Hepatocyte (in vitro differentiated cells): ENCODE measurements around the gene MARCHF3. TPM values are rescaled to one million over a fixed set of nuclear protein-coding genes. Genes with fewer than 3 reads are reported as not detected.

Experiments
- DNase-seq: peaks from one replicate; pipeline ENCODE4 v3.0.0-alpha.2; 2016; ENCODE audit warnings: low spot score
- H2AFZ ChIP-seq: fragments of 200-600 bp; sonication (generic); 2 replicates; pipeline ENCODE4 v1.6.0; 2016; ENCODE audit warnings: antibody characterized with exemption, mild to moderate bottlenecking
- H3K27ac ChIP-seq: fragments of 200-600 bp; sonication (generic); 2 replicates; pipeline ENCODE4 v1.5.1; 2016; ENCODE audit warnings: mild to moderate bottlenecking
- H3K27me3 ChIP-seq: fragments of 200-600 bp; sonication (generic); 2 replicates; pipeline ENCODE4 v1.6.1; 2016
- H3K36me3 ChIP-seq: fragments of 200-600 bp; sonication (generic); replicated peaks from 2 replicates; pipeline ENCODE4 v1.5.1; 2016; ENCODE audit warnings: low read depth; ENCODE audit not compliant: insufficient read depth
- H3K4me1 ChIP-seq: fragments of 200-600 bp; sonication (generic); 2 replicates; pipeline ENCODE4 v1.5.1; 2016; ENCODE audit warnings: mild to moderate bottlenecking, moderate library complexity; ENCODE audit not compliant: insufficient read depth
- H3K4me2 ChIP-seq: fragments of 200-600 bp; sonication (generic); 2 replicates; pipeline ENCODE4 v1.6.0; 2016
- H3K4me3 ChIP-seq: fragments of 200-600 bp; sonication (generic); 2 replicates; pipeline ENCODE4 v1.5.1; 2016; ENCODE audit warnings: mild to moderate bottlenecking
- H3K79me2 ChIP-seq: fragments of 200-600 bp; sonication (generic); 2 replicates; pipeline ENCODE4 v1.6.0; 2017; ENCODE audit warnings: mild to moderate bottlenecking
- H3K9me2 ChIP-seq: fragments of 200-600 bp; sonication (generic); replicated peaks from 2 replicates; pipeline ENCODE4 v1.6.0; 2017; ENCODE audit warnings: mild to moderate bottlenecking; ENCODE audit not compliant: insufficient read depth
- H3K9me3 ChIP-seq: fragments of 200-600 bp; sonication (generic); 2 replicates; pipeline ENCODE4 v1.5.1; 2016; ENCODE audit warnings: low read depth, mild to moderate bottlenecking
- H4K20me1 ChIP-seq: fragments of 200-600 bp; sonication (generic); 2 replicates; pipeline ENCODE4 v1.6.0; 2016; ENCODE audit warnings: mild to moderate bottlenecking; ENCODE audit not compliant: insufficient read depth, poor library complexity, severe bottlenecking
- CTCF ChIP-seq: fragments of 200-600 bp; sonication (generic); IDR thresholded peaks from 2 replicates; pipeline ENCODE4 v1.5.1; 2016; ENCODE audit warnings: antibody characterized with exemption, mild to moderate bottlenecking; ENCODE audit not compliant: poor library complexity
- EZH2 ChIP-seq: fragments of 200-600 bp; sonication (generic); IDR thresholded peaks from 2 replicates; pipeline ENCODE4 v1.6.1; 2016; ENCODE audit warnings: antibody characterized with exemption, mild to moderate bottlenecking, borderline replicate concordance
- EZH2phosphoT487 ChIP-seq: fragments of 200-600 bp; sonication (generic); IDR thresholded peaks from one replicate; pipeline ENCODE4 v1.6.1; 2018; ENCODE audit warnings: antibody characterized with exemption, mild to moderate bottlenecking, low read depth, moderate library complexity; ENCODE audit not compliant: unreplicated experiment, severe bottlenecking
- WGBS: methylation state at CpG from one replicate; pipeline ENCODE4 v1.1.6; 2016; ENCODE audit warnings: low lambda C conversion rate; ENCODE audit errors: missing lambda C conversion rate; 5-methylcytosine and 5-hydroxymethylcytosine counted together
- polyA plus RNA-seq: library from polyadenylated mRNA; unstranded; fragments of >200 nt; fragmentation: Nextera tagmentation; extraction: Ambion mirVana; gene quantifications from 2 replicates; pipeline ENCODE4 v1.2.1, GENCODE V29; 2016
- total RNA-seq: library from RNA; depleted of rRNA; stranded (reverse); fragments of >200 nt; gene quantifications from 2 replicates; pipeline ENCODE4 v1.2.3, GENCODE V29; 2014

The MARCHF3 gene
- total and polyA plus RNA-seq, 2 experiments from 2014 or later, result 9.4 to 20.4 TPM

- H2AFZ ChIP-seq, result no peak overlapping the region
- no peak overlapping the region for H3K4me2 ChIP-seq
- no peak for DNase-seq
- no peaks in the 10 kb centered on the region for H4K20me1 ChIP-seq
- no peak overlapping the region for H3K27ac ChIP-seq
- no peaks in the 10 kb centered on the region for H3K9me3 ChIP-seq
- H3K9me2 ChIP-seq, result no peaks in the 10 kb centered on the region
- H3K4me1 ChIP-seq, result no peaks in the 10 kb centered on the region
- H3K79me2 ChIP-seq, result no peaks in the 10 kb centered on the region
- no peak for TF ChIP-seq EZH2
- TF ChIP-seq CTCF, result no peak
- H3K36me3 ChIP-seq, result no peaks in the 10 kb centered on the region
- no peak overlapping the region for H3K4me3 ChIP-seq
- WGBS, result 70% methylated on average over 4 of the region's 4 CpGs
- no peaks in the 10 kb centered on the region for H3K27me3 ChIP-seq
These were observed 58.1 kb downstream of the MARCHF3 start for GRCh38 chr5:126972062-126972895.

- Histone ChIP-seq H3K79me2 (no peaks in the 10 kb centered on the region), H3K9me3 (no peaks in the 10 kb centered on the region), H3K4me2 (no peak overlapping the region), H3K27me3 (no peaks in the 10 kb centered on the region), H3K4me3 (no peak overlapping the region), H3K27ac (no peak overlapping the region), H4K20me1 (no peaks in the 10 kb centered on the region), H2AFZ (no peak overlapping the region), H3K36me3 (no peaks in the 10 kb centered on the region), H3K9me2 (no peaks in the 10 kb centered on the region), H3K4me1 (no peaks in the 10 kb centered on the region)
- no peak for DNase-seq
- WGBS, result 90% methylated on average over 1 of the region's 1 CpG
- TF ChIP-seq EZH2 (no peak), EZH2phosphoT487 (no peak), CTCF (no peak)
These were observed 58.8 kb downstream of the MARCHF3 start for GRCh38 chr5:126971455-126972031.

- H3K9me2 ChIP-seq, result no peaks in the 10 kb centered on the region
- no peaks in the 10 kb centered on the region for H3K79me2 ChIP-seq
- DNase-seq, result no peak
- no peak overlapping the region for H3K27ac ChIP-seq
- H3K4me2 ChIP-seq, result no peak overlapping the region
- no peaks in the 10 kb centered on the region for H3K27me3 ChIP-seq
- H4K20me1 ChIP-seq, result no peaks in the 10 kb centered on the region
- no peaks in the 10 kb centered on the region for H3K36me3 ChIP-seq
- no peak for TF ChIP-seq EZH2
- no peak for TF ChIP-seq CTCF
- no peaks in the 10 kb centered on the region for H3K4me1 ChIP-seq
- H3K9me3 ChIP-seq, result no peaks in the 10 kb centered on the region
- 79% methylated on average over 2 of the region's 2 CpGs for WGBS
- H2AFZ ChIP-seq, result no peak overlapping the region
- no peak overlapping the region for H3K4me3 ChIP-seq
These were observed 59.8 kb downstream of the MARCHF3 start for GRCh38 chr5:126970517-126971017.
